DOHH2 (cell line): Measurements from ENCODE around the gene USP30.

ENCODE experiments used
- EZH2phosphoT487 ChIP-seq: fragments of 200-600 bp; sonication (generic); IDR thresholded peaks from 2 replicates; pipeline ENCODE4 v1.6.1; 2017; ENCODE audit warnings: borderline replicate concordance, mild to moderate bottlenecking, antibody characterized with exemption, low read length, moderate library complexity, mixed read lengths
- TF ChIP-seq, protein P1 (sequence below): fragments of 200-600 bp; sonication (generic); IDR thresholded peaks from one replicate; pipeline ENCODE4 v1.5.1; 2014; ENCODE audit warnings: antibody characterized with exemption, mild to moderate bottlenecking, low read depth, low read length; ENCODE audit not compliant: poor library complexity, severe bottlenecking

GRCh38 chr12:109120095-109120494 lies 67.7 kb downstream of the USP30 start:
- TF ChIP-seq, protein P1, sequence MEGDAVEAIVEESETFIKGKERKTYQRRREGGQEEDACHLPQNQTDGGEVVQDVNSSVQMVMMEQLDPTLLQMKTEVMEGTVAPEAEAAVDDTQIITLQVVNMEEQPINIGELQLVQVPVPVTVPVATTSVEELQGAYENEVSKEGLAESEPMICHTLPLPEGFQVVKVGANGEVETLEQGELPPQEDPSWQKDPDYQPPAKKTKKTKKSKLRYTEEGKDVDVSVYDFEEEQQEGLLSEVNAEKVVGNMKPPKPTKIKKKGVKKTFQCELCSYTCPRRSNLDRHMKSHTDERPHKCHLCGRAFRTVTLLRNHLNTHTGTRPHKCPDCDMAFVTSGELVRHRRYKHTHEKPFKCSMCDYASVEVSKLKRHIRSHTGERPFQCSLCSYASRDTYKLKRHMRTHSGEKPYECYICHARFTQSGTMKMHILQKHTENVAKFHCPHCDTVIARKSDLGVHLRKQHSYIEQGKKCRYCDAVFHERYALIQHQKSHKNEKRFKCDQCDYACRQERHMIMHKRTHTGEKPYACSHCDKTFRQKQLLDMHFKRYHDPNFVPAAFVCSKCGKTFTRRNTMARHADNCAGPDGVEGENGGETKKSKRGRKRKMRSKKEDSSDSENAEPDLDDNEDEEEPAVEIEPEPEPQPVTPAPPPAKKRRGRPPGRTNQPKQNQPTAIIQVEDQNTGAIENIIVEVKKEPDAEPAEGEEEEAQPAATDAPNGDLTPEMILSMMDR: no peak
- TF ChIP-seq EZH2phosphoT487: no peak
